Esophagus squamous epithelium (tissue), 5 donors: ENCODE results near the gene DPY19L1. TPM values are rescaled to one million over a fixed set of nuclear protein-coding genes. Genes with fewer than 3 reads are reported as not detected.

ENCODE experiments used
- DNase-seq: peaks from one replicate; lab custom pipeline; 2025; lab: John Stamatoyannopoulos, UW
- H3K27ac ChIP-seq, 4 donors: fragments of 200-600 bp; sonication (generic); one replicate each; pipeline ENCODE4 v1.5.1; 2016 to 2019; ENCODE audit warnings: mild to moderate bottlenecking in 1 of 4
- H3K27me3 ChIP-seq, 4 donors: fragments of 200-600 bp; sonication (generic); 1 replicate in 3 of 4; 2 replicates in 1 of 4; pipeline versions ENCODE4 v1.5.1 to v1.6.0; 2017 to 2021; ENCODE audit warnings: antibody characterized with exemption in 1 of 4
- H3K36me3 ChIP-seq, 3 donors: fragments of 200-600 bp; sonication (generic); one replicate each; pipeline ENCODE4 v1.5.1; 2016 to 2019
- H3K4me1 ChIP-seq, 3 donors: fragments of 200-600 bp; sonication (generic); one replicate each; pipeline ENCODE4 v1.5.1; 2017 to 2019
- H3K4me3 ChIP-seq, 4 donors: fragments of 200-600 bp; sonication (generic); 1 replicate in 3 of 4; 2 replicates in 1 of 4; pipeline ENCODE4 v1.5.1; 2016 to 2019; ENCODE audit warnings: mild to moderate bottlenecking in 2 of 4, moderate library complexity in 1 of 4
- H3K9me3 ChIP-seq, 3 donors: fragments of 200-600 bp; sonication (generic); one replicate each; pipeline ENCODE4 v1.5.1; 2016 to 2019
- CTCF ChIP-seq, 6 experiments: fragments of 450-650 bp in 4 of 6; fragments of 200-600 bp in 2 of 6; sonication (generic) in 2 of 6; IDR thresholded peaks; one replicate each; pipeline ENCODE4 v1.5.1; 2016 to 2019; ENCODE audit warnings: antibody characterized with exemption in 6 of 6, mild to moderate bottlenecking in 4 of 6, moderate library complexity in 4 of 6
- POLR2A ChIP-seq, 4 donors: fragments of 450-650 bp; IDR thresholded peaks; one replicate each; pipeline ENCODE4 v1.6.1; 2017; ENCODE audit warnings: antibody characterized with exemption in 4 of 4, mild to moderate bottlenecking in 4 of 4, moderate library complexity in 3 of 4
- WGBS, 2 donors: methylation state at CpG; one replicate each; pipeline ENCODE4 v1.1.5; 2018; 5-methylcytosine and 5-hydroxymethylcytosine counted together
- intact Hi-C: fragments of 100-400 bp; cut with DNase I; formaldehyde crosslinking; loops from one replicate; pipeline ENCODE4 v1.15.0; 2022
- total RNA-seq, 4 donors: library from RNA; depleted of rRNA; stranded (reverse); fragments of >200 nt; gene quantifications; one replicate each; pipeline ENCODE4 v1.1.0, GENCODE V29; 2016
- donor health status: DM: yes; HTN: yes; CAD: no.

The DPY19L1 gene
- total RNA-seq, 4 donors from 2014 or later: 3.0 to 27.1 (median 9.1) TPM

- Histone ChIP-seq H3K36me3 (no peaks in the 10 kb centered on the region), H3K4me1 (peaks cover 0 to 11% (median 0%) of the 10 kb centered on the region in 3 donors), H3K4me3 (no peak overlapping the region), H3K27ac (no peak overlapping the region), H3K9me3 (no peaks in the 10 kb centered on the region), H3K27me3 (no peaks in the 10 kb centered on the region)
- intact Hi-C loops: no loop called here
- DNase-seq: no peak
- no peak for TF ChIP-seq CTCF (IDR thresholded peaks at IDR 0.05)
- no peak for TF ChIP-seq POLR2A (IDR thresholded peaks at IDR 0.05)
Observed at GRCh38 chr7:35021445-35021844, 15.8 kb downstream of the DPY19L1 start.

- Histone ChIP-seq H3K9me3 (no peaks in the 10 kb centered on the region), H3K4me1 (no peaks in the 10 kb centered on the region), H3K36me3 (no peaks in the 10 kb centered on the region), H3K27ac (no peak overlapping the region), H3K4me3 (no peak overlapping the region), H3K27me3 (no peaks in the 10 kb centered on the region)
- no peak for DNase-seq
- TF ChIP-seq POLR2A (IDR thresholded peaks at IDR 0.05) (no peak), CTCF (IDR thresholded peaks at IDR 0.05) (no peak)
- intact Hi-C loops: no loop called here
- whole genome bisulfite sequencing, 2 donors: 69 to 90% methylated on average over 3 of the region's 3 CpGs
Observed at GRCh38 chr7:35019801-35020200, 17.5 kb downstream of the DPY19L1 start.

- H3K9me3 ChIP-seq: no peaks in the 10 kb centered on the region
- no peak overlapping the region for H3K27ac ChIP-seq
- no peaks in the 10 kb centered on the region for H3K36me3 ChIP-seq
- no peaks in the 10 kb centered on the region for H3K4me1 ChIP-seq
- DNase-seq: no peak
- intact Hi-C loops: no loop called here
- 89 to 97% methylated on average over 2 of the region's 2 CpGs for WGBS, 2 donors
- no peaks in the 10 kb centered on the region for H3K27me3 ChIP-seq
- H3K4me3 ChIP-seq: no peak overlapping the region
- TF ChIP-seq POLR2A (IDR thresholded peaks at IDR 0.05): no peak
- TF ChIP-seq CTCF (IDR thresholded peaks at IDR 0.05): no peak
Observed at GRCh38 chr7:35019179-35019729, 18.0 kb downstream of the DPY19L1 start.

GRCh38 chr7:35015346-35015859 is 21.9 kb downstream of the DPY19L1 start:
- Histone ChIP-seq H3K9me3 (no peaks in the 10 kb centered on the region), H3K36me3 (peaks cover 0 to 17% (median 0%) of the 10 kb centered on the region in 3 donors), H3K27ac (no peak overlapping the region), H3K4me1 (no peaks in the 10 kb centered on the region), H3K4me3 (no peak overlapping the region), H3K27me3 (no peaks in the 10 kb centered on the region)
- no peak for DNase-seq
- WGBS, 2 donors: 73 to 75% methylated on average over 1 of the region's 1 CpG
- intact Hi-C loops: no loop called here
- TF ChIP-seq CTCF (IDR thresholded peaks at IDR 0.05) (no peak), POLR2A (IDR thresholded peaks at IDR 0.05) (no peak)

GRCh38 chr7:35012160-35012559 is 25.1 kb downstream of the DPY19L1 start:
- WGBS, 2 donors: 69 to 92% methylated on average over 3 of the region's 3 CpGs
- no peak for TF ChIP-seq CTCF (IDR thresholded peaks at IDR 0.05)
- H3K9me3 ChIP-seq: no peaks in the 10 kb centered on the region
- H3K4me3 ChIP-seq: no peak overlapping the region
- H3K36me3 ChIP-seq: peaks cover 0 to 24% (median 0%) of the 10 kb centered on the region in 3 donors
- no peak overlapping the region for H3K27ac ChIP-seq
- H3K27me3 ChIP-seq: no peaks in the 10 kb centered on the region
- no peaks in the 10 kb centered on the region for H3K4me1 ChIP-seq
- no peak for DNase-seq
- intact Hi-C loops: no loop called here
